ENCODE data around the gene ITGB5. TPM values are rescaled to one million over a fixed set of nuclear protein-coding genes. Genes with fewer than 3 reads are reported as not detected.

ITGB5 gene
- total and polyA plus RNA-seq, 2 donors (not counting 3 experiments of a cell fraction or from before 2014, with no cell fraction given), result 144 to 170 TPM

DNA sequence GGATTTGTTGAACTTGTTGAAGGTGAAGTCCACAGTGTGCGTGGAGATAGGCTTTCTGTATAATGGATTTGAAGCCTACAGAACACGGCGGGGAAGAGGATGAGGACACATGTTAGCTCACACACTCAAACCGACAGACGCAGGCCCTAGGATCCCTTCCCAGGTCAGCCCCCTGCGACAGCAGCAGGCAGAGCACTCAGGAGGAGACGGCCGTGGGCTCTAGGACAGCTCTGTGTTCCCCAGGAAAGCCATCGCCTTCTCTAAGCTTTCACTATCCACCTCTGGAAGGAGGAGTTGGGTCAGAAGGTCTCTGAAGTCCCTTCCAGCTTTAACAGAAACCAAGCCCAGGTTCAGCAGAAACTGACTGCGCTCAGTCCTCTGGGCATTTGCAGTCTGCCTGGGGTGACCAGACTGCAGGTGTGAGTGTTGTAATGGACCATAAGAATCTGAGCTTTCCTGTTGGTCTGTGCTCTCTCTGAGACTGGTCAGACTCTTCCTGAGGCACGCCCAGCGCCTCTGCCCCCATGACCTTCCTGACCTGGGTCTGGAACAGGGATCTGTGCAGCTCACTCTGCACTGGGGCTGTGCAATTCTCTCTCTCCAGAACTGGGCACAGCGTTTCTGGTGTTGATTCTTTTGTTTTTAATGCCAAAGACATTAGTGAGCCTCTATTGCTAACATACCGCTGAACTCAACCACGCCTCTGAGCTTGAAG, 123.4 kb downstream of the ITGB5 start:
- CTCF ChIA-PET, result interaction anchor here (1.2 to 8.6 kb wide), 3 partner anchors 22 to 140 kb away, joined by 3 to 424 read pairs (median 112); no protein-coding TSS in a partner anchor
- no TSS peak for BruUV-seq (replicated peaks)

More for the DNA sequence above, 123.4 kb downstream of the ITGB5 start:
- Histone ChIP-seq H3K36me3 (ENCODE audit: control insufficient read depth in 2 of 2, extremely low read depth in 1 of 2, insufficient read depth in 2 of 2, low read length in 2 of 2) (peaks cover 0 to 13% of the 10 kb centered on the region in 2 experiments), H3K79me2 (ENCODE audit: control insufficient read depth, insufficient read depth, low read length) (no peaks in the 10 kb centered on the region), H4K20me1 (replicated peaks; ENCODE audit: control insufficient read depth, extremely low read depth, insufficient read depth, low read length) (no peaks in the 10 kb centered on the region), H3K9me3 (replicated peaks; ENCODE audit: control insufficient read depth, insufficient read depth, low read length) (no peaks in the 10 kb centered on the region), H3K27ac (ENCODE audit: insufficient read depth, low read depth, low read length) (no peak overlapping the region), H3K4me3 (replicated peaks in 1 of 3; ENCODE audit: insufficient read depth in 1 of 3, low read depth in 1 of 3, low read length in 3 of 3) (no peak overlapping the region), H3K9ac (replicated peaks; ENCODE audit: extremely low read depth, insufficient read depth, low read length) (no peak overlapping the region), H3K4me2 (ENCODE audit: insufficient read depth, low read length) (no peak overlapping the region), H3K4me1 (ENCODE audit: control insufficient read depth, extremely low read depth, insufficient read depth, low read length) (no peaks in the 10 kb centered on the region), H3K9me1 (replicated peaks; ENCODE audit: control insufficient read depth, extremely low read depth, insufficient read depth, low read length) (no peaks in the 10 kb centered on the region), H2AFZ (ENCODE audit: low read depth, low read length) (no peak overlapping the region), H3K27me3 (ENCODE audit: control insufficient read depth in 2 of 2, insufficient read depth in 2 of 2, low read length in 2 of 2) (no peaks in the 10 kb centered on the region)
- DNase-seq (ENCODE audit: low read depth, low spot score) (no peak), FAIRE-seq (no peak)
- dilution Hi-C loops (cut with MboI; ENCODE audit: extremely low pct_ligation_motif_present, low sequenced_read_pairs), result loop anchor here (25.0 kb wide), 1 partner anchor 124 kb away; the partner anchor contains the start of gene ITGB5
- POLR2A ChIA-PET, result no interaction called here
- intact Hi-C loops (cut with micrococcal nuclease), result loop anchor here (5.0 to 10.0 kb wide), 2 partner anchors 391 to 674 kb away; no protein-coding TSS in a partner anchor
- TF ChIP-seq, protein P1, sequence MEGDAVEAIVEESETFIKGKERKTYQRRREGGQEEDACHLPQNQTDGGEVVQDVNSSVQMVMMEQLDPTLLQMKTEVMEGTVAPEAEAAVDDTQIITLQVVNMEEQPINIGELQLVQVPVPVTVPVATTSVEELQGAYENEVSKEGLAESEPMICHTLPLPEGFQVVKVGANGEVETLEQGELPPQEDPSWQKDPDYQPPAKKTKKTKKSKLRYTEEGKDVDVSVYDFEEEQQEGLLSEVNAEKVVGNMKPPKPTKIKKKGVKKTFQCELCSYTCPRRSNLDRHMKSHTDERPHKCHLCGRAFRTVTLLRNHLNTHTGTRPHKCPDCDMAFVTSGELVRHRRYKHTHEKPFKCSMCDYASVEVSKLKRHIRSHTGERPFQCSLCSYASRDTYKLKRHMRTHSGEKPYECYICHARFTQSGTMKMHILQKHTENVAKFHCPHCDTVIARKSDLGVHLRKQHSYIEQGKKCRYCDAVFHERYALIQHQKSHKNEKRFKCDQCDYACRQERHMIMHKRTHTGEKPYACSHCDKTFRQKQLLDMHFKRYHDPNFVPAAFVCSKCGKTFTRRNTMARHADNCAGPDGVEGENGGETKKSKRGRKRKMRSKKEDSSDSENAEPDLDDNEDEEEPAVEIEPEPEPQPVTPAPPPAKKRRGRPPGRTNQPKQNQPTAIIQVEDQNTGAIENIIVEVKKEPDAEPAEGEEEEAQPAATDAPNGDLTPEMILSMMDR (IDR thresholded peaks at IDR 0.05; ENCODE audit: extremely low read depth in 1 of 2, insufficient read depth in 1 of 2, low read depth in 1 of 2, low read length in 2 of 2), result no peak
- TF ChIP-seq, protein P2, sequence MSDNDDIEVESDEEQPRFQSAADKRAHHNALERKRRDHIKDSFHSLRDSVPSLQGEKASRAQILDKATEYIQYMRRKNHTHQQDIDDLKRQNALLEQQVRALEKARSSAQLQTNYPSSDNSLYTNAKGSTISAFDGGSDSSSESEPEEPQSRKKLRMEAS (IDR thresholded peaks at IDR 0.05; ENCODE audit: insufficient read depth, insufficient read length), result no peak
- TF ChIP-seq JUN (IDR thresholded peaks at IDR 0.05; ENCODE audit: borderline replicate concordance, insufficient read depth, insufficient read length, low read depth), result no peak
- TF ChIP-seq EZH2 (IDR thresholded peaks at IDR 0.05; ENCODE audit: borderline replicate concordance, low read depth, low read length, severe bottlenecking), result no peak
- no peak for TF ChIP-seq POLR2AphosphoS5 (IDR thresholded peaks at IDR 0.05; ENCODE audit: insufficient read depth, low read depth, low read length)
- no peak for TF ChIP-seq GATA2 (IDR thresholded peaks at IDR 0.05; ENCODE audit: insufficient read depth, insufficient read length, low read depth, low read length)
- no peak for TF ChIP-seq FOS (IDR thresholded peaks at IDR 0.05; ENCODE audit: borderline replicate concordance, insufficient read depth, low read length)
- TF ChIP-seq MYC (IDR thresholded peaks at IDR 0.05; ENCODE audit: low read depth, low read length), result no peak
- TF ChIP-seq POLR2A (IDR thresholded peaks at IDR 0.05; ENCODE audit: low read depth, low read length), result no peak

Measured in endothelial cell of umbilical vein (primary cell).